Airway epithelial cell (primary cell): ENCODE data around the gene TRIL. TPM values are rescaled to one million over a fixed set of nuclear protein-coding genes. Genes with fewer than 3 reads are reported as not detected.

Experiments
- total RNA-seq: library from RNA; depleted of rRNA; stranded (reverse); fragments of >200 nt; gene quantifications from 2 replicates; pipeline ENCODE4 v1.2.3, GENCODE V29; 2015

The TRIL gene, protein sequence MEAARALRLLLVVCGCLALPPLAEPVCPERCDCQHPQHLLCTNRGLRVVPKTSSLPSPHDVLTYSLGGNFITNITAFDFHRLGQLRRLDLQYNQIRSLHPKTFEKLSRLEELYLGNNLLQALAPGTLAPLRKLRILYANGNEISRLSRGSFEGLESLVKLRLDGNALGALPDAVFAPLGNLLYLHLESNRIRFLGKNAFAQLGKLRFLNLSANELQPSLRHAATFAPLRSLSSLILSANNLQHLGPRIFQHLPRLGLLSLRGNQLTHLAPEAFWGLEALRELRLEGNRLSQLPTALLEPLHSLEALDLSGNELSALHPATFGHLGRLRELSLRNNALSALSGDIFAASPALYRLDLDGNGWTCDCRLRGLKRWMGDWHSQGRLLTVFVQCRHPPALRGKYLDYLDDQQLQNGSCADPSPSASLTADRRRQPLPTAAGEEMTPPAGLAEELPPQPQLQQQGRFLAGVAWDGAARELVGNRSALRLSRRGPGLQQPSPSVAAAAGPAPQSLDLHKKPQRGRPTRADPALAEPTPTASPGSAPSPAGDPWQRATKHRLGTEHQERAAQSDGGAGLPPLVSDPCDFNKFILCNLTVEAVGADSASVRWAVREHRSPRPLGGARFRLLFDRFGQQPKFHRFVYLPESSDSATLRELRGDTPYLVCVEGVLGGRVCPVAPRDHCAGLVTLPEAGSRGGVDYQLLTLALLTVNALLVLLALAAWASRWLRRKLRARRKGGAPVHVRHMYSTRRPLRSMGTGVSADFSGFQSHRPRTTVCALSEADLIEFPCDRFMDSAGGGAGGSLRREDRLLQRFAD
- 0.14 and 0.37 TPM in 2 replicates for total RNA-seq

DNA sequence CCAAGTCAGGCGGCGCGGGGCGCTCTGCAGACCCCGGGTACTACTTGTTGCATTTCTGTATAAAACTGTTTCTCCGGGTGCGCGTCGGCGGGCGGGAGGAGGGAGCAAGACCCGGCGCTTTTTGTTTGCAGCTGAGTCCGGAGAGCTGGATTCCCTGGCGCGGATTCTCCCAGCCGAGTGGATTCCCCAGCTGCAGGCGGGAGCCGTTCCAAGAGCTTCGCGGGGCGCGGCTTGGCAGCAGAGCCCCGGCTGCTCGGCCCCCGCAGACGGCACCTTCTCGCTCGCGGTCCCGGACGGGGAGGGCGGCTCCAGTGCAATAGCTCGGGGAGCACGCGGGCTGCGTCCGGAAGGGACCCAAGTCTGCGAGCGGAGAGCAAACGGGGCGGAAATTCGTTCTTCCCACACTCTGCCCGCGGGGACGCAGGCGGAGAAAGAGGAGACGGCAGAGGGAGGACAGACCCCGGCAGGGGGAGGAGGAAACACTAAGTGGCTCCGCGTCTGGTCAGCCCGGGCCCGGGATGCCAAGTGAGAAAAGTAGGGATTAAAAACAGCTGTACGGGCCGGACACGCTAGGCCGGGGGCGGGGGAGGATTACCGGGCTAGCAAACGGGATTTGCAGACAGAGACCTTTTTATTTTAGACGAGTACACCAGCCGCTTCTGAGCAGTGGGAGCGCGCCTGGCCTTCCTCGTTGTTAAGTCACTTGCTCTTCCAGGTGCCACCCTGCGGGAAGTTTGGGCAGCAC is at the start of gene TRIL:
Gene TRIL (minus strand): TSS at position 96 of the 745 bp plus-strand sequence. CDS start 284 bp downstream, outside the sequence.

Other genes starting within 250 kb of the TRIL start
- gene CPVL, start 188.2 kb upstream of the TRIL start, total RNA-seq: 2.5 TPM in 1 of 2 replicates, not detected in the other
- gene CHN2, start 236.4 kb upstream of the TRIL start, total RNA-seq: not detected in 2 replicates